ENCODE measurements around the gene CDH15.

CDH15 gene

DNA sequence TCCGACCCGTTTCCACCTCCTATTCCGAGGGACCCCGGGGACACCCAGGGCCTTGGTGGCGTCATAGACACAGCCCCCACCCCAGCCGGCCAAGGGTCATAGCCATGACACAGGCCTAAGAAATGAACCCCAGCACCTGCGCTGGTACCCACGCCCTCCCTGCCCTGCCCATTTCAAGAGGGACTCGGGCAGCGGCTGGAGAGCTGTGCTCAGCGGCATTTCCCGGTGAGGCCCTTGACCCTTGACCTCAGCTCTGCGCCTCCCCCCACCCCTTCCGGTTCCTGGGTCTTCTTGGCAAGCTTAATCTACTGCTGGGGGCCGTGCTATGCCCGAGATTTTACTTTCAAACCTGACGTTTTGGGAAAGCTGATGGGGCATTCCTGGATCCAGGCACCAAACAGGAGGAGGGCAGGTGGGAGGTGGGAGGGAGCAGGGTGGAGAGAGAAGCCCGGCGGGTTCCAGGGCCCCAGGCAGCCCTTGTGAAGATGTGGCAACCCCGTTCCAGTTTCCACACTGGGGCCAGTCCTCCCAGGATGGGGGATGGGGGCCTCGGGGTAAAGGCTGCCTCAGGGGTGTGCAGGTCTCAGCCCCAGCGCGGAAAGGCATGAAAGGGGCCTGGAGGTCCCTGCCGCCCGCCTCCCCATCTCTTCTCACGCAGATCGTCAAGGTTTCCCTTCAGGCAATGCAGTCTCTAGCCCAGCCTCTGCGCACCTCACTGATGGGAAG is 28.7 kb downstream of the CDH15 start, which contains the start of gene SLC22A31:
Gene SLC22A31, minus strand, starts transcription at position 414 of the 726 bp plus-strand sequence. Its CDS starts 36 bp downstream, at position 378.
- DNase-seq (ENCODE audit: low read depth), result no peak

DNA sequence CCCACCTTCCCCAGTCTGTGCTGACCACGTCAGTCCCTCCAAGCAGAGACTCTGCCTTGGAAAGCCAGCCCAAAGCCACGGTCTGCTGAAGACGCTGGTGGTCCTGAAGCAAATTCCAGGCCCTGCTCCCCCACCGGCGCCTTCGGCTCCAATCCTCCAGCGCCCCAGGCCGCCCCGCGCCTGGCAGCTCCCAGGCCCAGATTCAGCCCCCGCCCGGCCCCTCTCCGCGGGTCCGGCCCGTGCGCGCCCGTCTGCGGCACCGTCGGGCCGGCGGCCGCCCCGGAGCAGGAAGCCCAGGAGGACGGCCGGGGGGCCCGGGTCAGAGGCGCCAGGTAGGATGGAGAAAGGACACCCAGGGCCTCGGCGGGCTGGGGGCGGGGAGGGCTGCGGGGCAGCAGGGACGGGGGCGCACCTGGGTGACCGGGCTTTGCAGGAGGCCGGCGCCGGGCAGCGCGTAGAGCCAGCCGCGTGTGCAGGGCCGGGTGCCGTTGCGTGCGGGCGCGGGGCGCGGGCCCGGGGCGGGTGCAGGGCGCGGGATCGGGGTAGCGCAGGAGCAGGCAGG is 29.4 kb downstream of the CDH15 start:
- no peak for DNase-seq (ENCODE audit: low read depth)

DNA sequence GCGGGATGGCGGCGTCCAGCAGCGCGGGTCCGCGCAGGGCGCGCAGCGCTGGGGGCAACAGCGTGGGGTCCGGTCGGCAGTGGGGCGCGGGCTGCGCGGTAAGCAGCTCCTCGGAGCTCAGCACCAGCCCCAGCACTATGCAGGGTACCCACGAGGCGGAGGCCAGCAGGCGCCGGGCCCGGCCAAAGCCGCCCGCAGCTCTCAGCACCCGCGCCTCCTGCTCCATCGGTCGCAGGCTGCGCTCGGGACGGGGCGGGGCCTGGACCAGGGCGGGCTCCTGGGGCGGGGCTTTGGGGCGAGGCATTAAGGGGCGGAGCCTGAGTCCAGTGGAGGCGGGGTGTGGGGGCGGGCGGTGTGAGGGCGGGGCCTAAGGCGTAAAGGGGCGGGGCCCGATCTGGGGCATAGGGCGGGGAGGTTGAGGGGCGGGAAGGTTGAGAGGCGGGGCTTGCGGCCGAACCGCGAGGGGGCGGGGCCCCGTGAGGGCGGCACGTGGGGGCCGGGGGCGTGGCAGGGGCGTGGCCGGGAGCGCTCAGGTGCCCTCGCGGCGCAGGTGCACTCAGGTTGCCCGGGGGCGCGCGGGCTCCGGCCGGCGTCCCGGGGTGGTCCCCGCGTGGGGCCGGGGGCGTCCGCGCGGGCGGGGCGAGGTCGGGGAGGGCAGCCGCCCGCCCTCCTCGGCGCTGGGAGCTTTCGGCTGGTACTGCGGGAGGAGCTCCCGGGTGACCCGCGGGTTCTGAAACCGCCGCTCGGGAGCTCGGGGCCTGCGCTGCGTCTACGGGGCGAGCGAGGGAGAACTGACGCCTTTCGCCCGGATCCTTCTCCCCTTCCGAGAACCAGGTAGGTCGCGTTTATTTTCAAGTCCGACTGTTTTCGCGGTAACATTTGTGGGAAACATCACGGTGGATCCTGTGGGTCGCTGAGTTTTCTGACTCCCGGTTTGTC is 30.2 kb downstream of the CDH15 start:
- DNase-seq (ENCODE audit: low read depth), result peak; percentile 34

DNA sequence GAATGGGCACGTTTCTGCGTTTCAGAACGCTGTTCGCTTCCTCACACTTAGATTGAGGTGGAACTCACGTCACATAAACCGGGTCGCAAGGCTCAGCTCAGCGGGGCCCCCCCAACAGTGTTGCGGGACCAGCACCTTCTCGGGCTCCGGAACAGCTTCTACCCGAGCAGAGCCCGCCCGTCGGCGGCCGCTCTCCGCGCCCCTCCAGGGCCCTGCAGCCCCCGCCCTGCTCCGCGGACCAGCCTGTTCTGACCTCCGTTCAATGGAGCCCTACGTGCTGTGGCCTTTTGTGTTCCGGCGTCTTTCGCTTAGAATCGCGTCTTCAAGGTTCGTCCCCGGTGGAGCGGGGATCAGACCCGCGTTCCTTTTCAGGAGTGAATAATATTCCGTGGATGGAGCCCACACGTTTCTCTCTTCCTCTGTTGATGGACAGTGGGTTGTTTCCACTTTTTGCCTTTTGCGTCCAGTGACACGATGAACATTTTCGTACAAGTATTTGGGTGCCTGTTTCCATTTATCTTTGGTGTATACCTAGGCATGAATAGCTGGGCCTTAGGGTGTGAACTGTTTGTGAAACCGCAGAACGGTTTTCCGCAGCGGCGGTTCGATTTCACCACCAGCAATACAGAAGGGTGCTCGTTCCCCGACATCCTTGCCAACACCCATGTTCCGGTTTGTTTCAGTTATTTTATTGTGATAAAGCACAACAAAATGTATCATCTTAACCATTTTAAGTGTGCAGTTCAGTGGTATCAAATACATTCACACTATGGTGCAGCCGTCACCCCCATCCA is 31.1 kb downstream of the CDH15 start:
- DNase-seq (ENCODE audit: low read depth), result no peak

DNA sequence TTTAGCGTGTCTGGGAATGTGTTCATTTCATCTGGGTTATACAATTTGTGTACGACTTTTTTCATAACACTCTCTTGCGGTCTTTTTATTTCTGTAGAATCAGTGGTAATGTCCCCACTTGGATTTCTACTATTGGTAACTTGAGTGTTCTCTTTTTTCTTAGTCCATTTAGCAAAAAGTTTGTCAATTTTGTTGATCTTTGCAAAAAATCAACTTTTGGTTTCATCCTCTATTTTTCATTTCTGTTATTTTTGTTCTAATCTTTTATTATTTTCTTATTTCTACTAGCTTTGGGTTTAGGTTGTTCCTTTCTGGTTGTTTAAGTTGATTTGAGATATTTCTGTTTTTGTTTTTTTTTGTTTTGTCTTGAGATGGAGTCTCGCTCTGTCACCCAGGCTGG is 36.4 kb downstream of the CDH15 start:
- no peak for DNase-seq (ENCODE audit: low read depth)

DNA sequence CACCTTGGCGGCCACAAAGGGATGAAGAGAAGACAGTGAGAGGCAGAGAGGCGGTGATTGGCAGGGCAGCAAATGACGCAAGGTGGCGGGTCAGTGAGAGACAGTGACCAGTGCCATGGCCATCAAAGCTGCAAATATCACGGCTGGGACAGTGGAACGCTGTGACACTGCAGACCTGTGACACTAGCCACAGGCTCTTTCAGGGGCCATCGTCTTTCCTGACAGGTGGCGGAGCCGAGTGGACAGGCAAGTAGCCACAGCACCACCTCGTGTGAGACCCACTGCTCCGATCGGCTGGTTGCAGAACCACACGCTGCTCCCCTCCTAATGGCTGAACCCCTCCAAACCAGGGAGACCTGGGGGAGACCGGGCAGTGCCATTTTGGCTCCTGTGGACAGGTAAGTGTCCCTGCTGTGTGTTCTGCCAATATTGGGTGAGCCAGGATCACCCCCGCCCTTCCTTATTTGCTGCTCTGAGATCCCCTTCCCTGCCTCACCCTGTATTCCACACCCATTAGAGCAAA is 38.0 kb downstream of the CDH15 start:
- DNase-seq (ENCODE audit: low read depth), result no peak

DNA sequence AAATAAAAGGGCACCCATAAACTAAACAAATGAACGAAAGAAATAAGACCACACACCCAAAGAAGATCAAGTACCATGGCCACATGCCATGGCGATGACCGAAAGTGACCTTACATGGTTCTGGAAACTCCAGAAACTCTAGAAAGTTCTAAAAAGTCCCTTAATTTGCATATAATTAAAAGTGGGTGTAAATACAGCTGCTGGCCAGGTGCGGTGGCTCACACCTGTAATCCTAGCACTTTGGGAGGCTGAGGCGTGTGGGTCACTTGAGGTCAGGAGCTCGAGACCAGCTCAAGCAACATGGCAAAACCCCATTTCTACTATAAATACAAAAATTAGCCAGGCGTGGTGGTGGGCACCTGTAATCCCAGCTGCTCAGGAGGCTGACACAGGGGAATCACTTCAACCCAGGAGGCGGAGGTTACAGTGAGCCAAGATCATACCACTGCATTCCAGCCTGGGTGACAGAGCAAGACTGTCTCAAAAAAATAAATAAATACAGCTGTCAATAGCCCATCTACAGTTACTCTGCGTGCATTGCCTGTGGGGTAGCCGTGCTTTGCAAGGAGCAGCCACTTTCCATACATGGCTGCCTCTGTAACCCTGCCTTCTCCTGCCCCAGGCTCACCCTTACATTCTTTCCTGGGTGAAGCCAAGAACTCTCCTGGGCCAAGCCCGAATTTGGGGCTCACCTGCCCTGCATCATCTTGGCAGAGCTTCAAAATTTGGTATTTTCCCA is 38.8 kb downstream of the CDH15 start:
- no peak for DNase-seq (ENCODE audit: low read depth)

DNA sequence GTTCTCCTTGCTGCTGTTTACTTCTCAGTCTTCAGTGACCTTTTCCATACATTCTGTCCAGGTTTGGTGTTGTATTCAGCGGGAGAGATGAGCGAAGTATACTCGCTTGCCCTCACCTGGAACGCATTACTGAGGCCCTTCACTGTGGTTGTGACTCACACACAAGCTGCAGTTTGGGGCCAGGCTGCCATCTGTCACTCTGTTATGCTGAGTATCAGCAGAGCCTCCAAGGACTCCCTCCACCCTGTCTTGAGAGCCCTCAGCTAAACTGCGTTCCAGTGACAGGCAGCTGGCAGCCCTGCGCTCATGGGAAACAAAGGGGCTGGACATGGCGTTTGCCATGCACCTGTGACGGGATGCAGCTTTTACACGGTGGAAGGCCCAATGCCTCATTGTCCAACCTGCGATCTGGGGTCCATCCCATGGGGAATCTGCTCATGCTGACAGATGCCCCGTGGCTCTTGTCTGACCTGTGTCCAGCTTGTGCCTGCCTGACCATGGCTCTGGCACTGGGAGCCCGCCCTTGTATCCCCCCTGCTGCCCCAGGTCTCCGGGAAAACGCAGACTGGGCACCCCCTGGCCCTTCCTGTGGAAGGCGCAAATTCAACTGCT is 39.5 kb downstream of the CDH15 start:
- DNase-seq (ENCODE audit: low read depth), result no peak

DNA sequence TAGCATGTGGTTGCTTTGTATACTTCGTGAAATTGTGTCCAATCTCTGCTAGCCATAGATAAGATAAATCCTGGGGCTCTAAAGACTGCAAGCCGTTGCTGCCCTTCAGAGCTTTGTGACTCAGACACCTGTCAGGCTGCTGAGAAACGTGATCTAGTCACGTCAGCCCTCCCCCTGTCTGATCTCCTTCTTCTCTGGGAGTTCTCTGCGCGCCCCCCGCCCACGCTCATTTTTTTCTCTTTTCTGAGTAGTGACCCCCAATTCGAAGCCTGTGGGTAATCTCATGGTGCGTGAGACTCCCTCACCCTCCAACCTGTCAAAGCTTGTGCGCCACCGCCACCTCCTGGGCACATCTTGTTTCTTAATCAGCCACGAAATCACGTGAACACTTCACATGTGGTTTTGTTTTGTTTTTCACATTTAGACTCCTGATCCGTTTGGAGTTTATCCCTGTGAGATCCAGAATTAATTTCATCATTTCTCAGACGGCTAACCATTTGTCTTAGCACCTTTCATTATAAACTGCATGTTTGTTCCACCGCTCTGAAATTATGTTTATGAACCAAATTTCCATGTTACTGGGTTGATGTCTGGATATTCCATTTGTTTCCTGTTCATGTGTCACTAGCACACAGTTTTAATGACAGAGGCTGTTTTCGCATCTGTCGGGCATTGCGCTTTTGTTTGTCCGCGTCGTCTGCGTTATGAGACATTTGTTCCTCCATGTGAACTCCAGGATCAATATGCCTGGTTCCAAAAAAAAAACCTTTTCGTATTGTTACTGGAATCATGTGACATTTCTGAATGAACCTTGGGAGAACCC is 45.0 kb downstream of the CDH15 start:
- peak; percentile 54 for DNase-seq (ENCODE audit: low read depth)

DNA sequence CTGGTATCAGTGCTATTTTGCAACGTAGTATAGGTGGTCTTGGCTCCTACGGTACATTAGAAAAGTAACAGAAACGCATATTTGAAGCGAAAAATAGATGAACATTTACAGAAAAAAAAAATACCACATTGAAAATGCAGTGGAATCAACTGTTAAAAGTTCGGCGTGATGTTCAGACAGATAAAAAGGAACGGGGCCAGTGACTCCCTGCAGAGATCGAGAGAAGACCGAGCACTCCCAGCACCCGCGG is 45.5 kb downstream of the CDH15 start:
- no peak for DNase-seq (ENCODE audit: low read depth)

DNA sequence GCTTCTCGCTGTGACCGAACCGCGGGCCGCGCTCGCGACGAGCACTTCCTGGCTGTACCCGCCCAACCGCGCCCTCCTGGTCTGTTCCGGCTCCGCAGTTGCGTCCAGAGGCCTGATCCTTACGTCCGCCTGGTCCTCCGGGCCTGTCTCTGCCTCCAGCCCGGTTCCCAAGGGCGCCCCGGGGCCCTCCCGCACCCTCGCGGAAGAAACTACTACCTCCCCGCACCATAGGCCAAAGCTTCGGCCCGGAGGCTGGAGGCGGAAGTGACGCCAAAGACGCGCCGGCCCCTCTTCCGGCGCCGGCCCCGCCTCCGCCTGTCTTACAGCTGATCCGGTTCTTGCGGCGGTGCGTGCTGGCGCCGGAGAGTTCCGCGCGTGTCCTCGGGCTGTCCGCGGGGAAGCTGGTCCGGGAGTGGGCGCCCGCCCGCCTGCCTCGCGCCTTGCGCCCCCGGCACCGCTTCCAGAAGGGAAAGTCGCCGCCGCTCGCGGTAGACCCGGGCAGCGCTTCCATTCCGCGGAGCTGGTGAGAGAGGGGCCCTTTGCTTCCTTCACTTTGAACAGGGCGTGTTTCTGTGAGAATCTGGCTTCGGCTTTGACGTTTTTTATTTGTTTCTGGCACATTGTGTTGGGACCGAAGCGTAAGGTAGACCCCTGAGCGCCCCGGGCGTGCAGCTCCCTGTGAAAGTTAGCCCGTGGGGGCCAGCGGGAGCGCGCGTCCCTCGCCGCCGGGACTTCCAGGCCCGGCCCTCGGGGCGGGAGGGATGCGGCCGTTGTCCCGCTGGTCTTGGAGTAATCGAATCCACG is 46.0 kb downstream of the CDH15 start, which contains the start of gene ZNF778:
Gene ZNF778, plus strand, starts transcription at position 316 of the 804 bp plus-strand sequence. CDS start 3,425 bp downstream, outside the sequence.
- DNase-seq (ENCODE audit: low read depth), result peak; percentile 34

DNA sequence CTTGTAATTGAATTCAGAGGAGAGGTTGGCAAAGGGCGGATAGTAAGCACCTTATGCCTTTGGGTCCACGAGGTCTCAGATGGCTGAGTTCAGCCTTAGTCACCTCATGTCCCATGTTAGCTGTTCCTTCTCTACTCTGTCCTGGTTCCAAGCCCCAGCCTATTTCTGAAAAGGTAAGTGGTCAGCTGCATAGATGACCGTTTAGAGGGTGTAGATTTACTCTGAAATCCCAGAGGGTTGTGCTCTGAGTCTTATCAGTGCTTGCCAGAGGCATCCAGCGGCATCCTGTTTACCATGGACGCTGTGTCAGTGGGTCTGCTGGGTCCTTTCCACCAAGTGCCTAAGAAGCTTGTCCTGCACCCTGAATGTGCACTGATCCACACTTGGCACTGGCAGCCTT is 47.8 kb downstream of the CDH15 start:
- no peak for DNase-seq (ENCODE audit: low read depth)

DNA sequence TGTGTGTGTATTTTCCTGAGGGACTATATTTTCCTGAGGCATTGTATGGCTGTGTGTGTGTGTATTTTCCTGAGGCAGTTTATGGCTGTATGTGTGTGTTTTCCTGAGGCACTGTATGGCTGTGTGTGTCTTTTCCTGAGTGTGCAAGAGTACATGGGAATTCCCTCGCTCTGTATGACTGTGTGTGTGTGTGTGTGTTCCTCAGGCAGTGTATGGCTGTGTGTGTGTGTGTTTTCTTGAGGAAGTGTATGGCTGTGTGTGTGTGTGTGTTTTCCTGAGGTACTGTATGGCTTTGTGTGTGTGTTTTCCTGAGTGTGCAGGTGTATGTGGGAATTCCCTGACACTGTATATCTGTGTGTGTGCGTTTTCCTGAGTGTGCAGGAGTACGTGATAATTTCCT is 50.1 kb downstream of the CDH15 start:
- DNase-seq (ENCODE audit: low read depth), result no peak

DNA sequence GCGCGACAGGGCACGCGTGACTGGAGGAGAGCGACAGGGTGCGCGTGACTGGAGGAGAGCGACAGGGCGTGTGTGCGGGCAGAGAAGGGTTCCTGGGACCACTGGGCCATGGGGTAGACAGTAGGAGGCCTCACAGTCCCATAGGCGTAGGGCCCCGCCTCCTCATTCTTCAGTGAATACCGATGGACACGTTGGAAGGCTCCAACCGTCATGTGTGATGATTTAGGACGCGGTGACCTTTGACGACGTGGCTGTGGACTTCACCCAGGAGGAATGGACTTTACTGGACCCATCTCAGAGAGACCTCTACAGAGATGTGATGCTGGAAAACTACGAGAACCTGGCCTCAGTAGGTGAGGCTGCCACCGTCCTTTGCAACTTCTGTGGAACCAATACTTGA is 51.4 kb downstream of the CDH15 start:
- no peak for DNase-seq (ENCODE audit: low read depth)

DNA sequence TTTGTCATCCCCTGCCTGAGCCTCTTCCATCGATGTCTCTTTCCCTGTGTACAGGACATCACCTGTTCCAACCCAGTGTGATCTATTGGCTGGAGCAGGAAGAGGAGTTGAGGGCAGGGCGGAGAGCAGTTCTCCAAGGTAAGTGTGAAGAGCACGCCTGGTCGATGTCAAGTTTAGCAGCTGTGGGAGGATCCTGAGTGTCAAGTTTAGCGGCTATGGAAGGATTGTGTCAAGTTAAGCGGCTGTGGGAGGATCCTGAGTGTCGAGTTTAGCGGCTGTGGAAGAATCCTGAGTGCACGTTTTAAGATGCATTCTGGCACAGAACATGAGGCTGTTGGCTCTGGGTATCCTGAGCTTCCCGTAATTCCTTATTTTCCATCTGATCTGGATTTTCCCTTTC is 53.1 kb downstream of the CDH15 start:
- DNase-seq (ENCODE audit: low read depth), result no peak

DNA sequence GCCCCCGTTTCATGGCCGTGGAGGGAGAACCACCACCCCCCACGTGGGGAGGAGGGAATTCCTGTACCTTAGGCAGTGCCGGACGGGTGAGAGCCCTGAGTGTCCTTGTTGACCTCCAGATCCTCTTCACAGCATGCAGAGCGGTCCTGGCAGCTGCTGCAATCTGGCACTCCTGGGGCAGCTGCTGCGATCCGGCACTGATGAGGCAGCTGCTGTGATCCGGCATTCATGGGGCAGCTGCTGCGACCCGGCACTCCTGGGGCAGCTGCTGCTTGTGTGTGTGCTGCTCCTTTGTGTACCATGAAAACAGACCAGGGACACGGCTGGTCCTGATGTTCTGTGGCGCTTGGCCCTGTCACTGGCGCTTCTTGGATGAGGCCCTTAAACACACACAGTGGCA is 58.7 kb downstream of the CDH15 start:
- DNase-seq (ENCODE audit: low read depth), result no peak

DNA sequence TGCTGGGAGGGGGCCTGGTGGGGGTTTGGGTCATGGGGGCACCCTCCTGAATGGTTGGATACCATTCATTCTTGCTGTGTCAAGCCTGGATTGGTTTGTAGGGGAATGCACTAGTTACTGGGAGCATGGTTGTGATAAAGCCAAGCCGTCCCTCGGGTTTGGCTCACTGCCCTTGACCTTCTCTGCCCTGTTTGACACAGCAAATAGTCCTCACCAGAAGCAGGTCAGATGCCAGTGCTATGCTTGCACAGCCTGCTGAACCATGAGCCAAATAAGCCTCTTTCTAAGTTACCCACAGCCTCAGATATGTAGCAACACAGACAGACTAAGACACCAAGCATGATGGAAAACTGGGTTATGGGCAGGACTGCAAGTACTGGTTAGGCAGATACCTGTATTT is 60.6 kb downstream of the CDH15 start:
- no peak for DNase-seq (ENCODE audit: low read depth)

DNA sequence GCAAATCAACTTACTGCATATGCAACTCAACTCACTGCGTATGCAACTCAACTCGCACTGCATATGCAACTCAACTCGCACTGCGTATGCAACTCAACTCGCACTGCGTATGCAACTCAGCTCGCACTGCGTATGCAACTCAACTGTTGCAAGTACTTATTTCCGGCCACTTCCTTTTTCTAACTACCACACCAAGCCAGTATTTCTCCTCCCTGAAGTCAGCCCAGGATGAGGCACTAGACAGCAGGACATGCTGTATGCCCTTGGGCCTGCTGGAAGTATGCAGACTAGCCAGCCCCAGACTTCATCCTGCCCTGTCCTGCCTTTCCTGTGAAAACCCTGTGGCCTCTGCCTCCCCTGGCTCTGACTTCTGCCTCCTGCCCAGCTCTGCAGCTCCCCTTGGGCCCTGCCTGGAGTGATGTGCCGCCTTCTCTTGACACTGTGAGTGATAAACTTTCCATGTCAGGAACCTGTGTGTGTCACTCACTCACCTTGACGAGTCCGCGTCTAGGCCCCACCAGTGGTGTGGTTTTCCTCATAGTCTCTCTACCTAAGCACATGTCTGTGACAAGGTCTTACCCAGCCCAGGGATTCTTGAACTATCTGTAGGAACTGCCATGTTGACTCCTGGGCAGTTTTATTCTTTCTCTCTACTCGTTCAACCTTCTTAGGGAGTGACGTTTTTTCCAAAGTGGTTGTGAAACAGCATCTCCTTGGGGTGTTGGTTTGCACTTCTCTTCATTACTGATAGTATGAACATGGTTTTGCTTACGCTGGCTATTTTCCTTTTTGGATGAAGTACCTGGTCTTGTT is 62.3 kb downstream of the CDH15 start:
- DNase-seq (ENCODE audit: low read depth), result no peak

Measured in fibroblast of the conjunctiva (primary cell).